Erythroblast (primary cell): ENCODE measurements around the gene ZP4.

Experiments
- GATA1 ChIP-seq: IDR thresholded peaks from 2 replicates; pipeline ENCODE4 v1.6.1; 2011; ENCODE audit warnings: low read depth, mild to moderate bottlenecking, control low read depth, low read length, moderate library complexity
- POLR2A ChIP-seq: IDR thresholded peaks from 2 replicates; pipeline ENCODE4 v1.6.1; 2011; ENCODE audit warnings: mild to moderate bottlenecking, low read length

DNA sequence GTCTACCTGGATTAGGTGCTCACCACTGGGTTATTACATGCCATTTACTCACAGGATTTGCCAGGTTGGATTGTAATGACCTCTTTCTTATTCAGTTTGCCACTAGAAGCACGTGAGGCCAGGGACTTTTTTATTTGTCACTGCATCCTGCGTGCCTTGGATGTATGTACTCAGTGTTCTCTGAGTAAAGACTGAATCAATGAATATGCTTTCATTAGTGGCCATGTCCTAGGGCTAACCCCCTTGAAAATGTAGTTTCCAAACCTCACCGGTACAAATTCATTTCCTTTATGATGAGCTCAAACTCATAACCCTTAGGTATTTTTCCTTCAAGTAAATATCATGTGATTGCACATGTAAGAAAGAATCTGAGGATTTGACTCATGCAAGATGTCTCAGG is 1.3 kb upstream of the ZP4 start:
- TF ChIP-seq POLR2A (no peak), GATA1 (no peak)
